NCI-H2029 (cell line): Measurements from ENCODE around the gene PDE11A.
A peak's percentile ranks its signal among the peaks of the same experiment; 100 is the strongest.

Source experiments
- DNase-seq: peaks from one replicate; lab custom pipeline; 2025; lab: John Stamatoyannopoulos, UW

The PDE11A gene

DNA sequence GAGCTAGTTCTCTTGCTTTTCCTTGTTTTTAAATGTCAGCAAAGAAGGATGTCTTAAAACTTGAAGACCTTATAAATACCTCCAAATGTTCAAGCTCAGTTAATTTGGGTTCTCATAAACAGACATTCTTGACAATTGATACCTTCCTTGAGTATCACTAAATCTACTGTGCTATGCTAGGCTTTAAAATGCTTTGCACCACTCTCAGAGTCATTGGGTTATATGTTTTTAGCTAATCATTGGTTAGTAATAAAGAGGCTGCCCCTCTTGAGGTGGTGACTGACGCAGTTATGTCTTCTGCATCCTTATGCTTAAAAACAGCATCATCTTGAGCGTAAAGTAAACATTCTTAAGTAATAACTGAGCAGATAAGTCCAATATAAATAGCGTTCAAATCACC lies 404.0 kb downstream of the PDE11A start:
- no peak for DNase-seq

DNA sequence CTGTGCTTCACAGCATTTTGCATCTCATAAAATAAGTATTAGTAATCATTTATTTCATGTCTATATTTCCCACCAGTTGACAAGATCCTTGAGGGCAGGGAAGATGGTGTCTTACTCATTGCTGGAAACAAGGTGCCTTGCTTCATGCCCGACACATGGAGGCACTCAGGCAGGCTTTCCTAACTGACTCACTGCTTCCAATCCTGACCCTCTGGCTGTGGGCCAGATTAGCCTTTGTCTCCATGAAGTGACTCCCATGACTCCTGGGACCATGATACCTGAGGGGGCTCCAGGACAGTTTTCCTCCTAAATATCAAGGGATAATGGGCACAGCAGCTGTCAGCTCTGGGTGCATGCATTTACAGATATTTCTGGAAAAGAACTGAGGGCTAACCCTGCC lies 405.0 kb downstream of the PDE11A start:
- peak; percentile 9 for DNase-seq

DNA sequence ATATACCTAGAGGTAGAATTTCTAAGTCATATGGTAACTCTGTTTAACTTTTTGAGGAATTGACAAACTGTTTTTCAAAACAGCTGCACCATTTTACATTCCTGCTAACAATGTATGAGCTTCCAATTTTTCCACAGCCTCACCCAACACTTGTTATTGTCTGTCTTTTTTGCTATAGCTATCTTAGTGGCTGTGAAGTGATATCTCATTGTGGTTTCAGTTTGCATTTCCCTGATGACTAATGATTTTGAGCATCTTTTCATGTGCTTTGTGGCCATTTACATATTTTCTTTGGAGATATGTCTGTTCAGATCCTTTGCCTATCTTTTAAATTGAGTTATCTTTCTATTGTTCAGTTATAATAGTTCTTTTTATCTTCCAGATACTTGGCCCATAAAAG lies 406.2 kb downstream of the PDE11A start:
- DNase-seq: no peak

- DNase-seq: no peak
Measured at GRCh38 chr2:177665948-177666347, 406.6 kb downstream of the PDE11A start.

DNA sequence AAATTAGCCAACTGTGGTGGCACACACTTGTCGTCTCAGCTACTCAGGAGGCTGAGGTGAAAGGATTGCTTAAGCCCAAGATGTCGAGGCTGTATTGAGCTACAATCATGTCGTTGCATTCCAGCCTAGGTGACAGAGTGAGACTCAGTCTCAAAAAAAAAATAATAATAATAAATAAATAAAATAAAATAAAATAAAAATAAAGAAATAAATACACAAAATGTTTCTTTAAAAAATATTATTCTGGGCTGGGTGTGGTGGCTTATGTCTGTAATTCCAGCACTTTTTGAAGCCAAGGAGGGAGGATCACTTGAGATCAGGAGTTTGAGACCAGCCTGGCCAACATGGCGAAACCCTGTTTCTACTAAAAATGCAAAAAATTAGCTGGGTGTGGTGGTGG lies 407.2 kb downstream of the PDE11A start:
- DNase-seq: no peak

GRCh38 chr2:177662895-177663294 lies 409.7 kb downstream of the PDE11A start:
- no peak for DNase-seq

DNA sequence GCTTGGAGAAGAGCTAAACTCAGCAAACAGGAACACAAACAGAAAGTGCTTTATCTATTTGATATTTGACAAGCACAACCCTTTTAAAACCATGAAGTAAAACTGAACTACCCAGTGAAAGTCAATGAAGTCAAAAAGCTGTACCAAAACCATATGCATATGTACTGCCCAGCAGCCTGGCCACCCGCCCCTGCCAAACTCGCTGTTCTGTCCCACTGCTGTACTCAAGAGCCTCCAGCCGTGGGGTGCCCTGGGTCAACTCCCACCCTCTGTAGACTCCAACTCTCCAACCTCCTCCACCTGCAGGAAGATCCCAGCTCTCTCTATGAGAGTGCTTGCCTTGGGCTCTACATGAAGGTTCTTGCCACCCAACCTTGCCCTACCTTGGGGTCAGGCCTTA lies 411.8 kb downstream of the PDE11A start:
- no peak for DNase-seq

DNA sequence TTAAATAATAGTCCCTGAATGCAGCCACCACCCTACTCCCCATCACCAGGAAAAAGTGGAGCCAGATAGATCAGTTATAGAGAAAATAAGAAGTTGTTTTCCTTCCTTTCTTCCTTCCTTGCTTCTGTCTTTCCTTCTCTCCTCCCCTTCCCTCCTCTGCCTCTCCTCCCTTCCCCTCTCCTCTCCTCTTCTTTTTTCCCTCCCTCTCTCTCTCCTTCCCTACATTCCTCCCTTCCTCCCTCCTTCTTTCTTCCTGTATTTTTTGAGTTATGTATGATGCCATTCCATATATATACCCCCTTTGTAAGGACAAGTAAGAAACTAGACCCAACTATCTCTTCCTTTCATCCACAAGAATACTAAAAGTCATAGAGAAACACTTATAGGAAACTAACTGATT lies 414.3 kb downstream of the PDE11A start:
- DNase-seq: no peak

GRCh38 chr2:177651833-177652232 lies 420.7 kb downstream of the PDE11A start:
- no peak for DNase-seq

- DNase-seq: no peak
Measured at GRCh38 chr2:177649568-177650518, 422.7 kb downstream of the PDE11A start.

- DNase-seq: no peak
Measured at GRCh38 chr2:177646791-177647190, 425.8 kb downstream of the PDE11A start.

- no peak for DNase-seq
Measured at GRCh38 chr2:177646241-177646640, 426.3 kb downstream of the PDE11A start.

DNA sequence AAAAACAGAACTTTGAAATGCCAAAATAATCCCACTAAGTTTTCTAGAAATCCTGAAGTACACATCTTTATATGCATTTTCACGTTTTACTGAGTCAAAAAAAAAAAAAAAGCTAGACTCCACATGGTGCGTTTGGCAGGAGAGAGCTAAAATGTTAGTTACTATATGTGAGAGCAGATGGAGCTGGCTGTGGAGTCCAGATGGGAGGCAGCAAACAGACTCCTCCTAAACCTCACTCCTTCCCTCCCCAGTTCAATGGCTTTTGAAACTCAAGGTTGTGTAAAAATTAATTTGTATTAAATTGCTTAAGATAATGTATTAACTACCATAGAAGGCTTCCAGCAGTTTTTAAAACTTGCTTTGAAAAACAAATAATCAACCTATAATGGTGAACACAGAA lies 431.2 kb downstream of the PDE11A start:
- no peak for DNase-seq

- DNase-seq: no peak
Measured at GRCh38 chr2:177640423-177640822, 432.2 kb downstream of the PDE11A start.

DNA sequence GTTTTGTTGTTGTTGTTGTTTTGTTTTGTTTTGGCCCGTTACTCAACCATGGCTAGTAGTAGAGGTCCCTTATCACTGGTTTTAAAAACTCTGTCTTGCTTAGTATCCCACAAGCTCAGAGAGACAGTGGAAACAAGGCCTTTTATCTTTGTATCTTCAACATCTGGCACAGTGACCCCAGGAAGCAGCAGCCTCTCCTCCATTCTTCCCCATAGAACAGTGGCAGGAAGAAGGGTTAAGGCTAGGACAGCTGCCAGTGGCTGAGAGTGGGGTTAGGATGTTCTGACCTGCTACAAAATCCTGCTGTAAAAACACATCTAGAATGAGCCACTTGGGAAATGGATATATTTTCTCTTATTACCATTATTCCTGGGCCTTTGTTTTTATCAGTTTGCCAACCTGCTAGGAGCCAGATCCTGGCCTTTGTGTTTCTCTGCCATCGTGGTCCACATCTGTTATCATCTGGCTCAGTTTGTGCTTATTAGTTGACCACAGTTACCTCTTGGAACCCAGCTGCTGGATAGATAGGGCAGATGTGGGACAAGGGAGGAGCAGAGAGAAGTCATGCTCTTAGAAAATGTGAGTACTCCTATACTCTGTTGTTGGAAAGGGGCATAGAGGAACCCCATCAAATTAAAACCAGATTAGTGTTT lies 433.2 kb downstream of the PDE11A start:
- no peak for DNase-seq

DNA sequence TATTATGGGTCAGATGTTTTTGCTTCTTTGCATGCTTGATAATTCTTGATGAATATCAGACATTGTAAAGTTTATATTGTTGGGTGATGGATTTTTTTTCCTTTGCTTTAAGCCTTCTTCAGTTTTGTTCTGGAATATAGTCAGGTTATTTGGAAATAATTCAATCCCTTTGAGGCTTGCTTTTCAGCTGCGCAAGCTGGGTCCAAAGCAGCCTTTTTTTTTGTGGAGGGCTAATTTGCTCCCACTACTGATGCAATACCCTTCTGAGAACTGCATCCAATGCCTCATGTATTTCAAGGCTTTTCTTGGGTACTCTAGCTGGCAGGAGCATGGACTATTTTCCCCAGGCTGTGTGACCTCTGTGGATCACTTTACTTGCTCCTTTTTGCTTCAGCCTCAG lies 434.1 kb downstream of the PDE11A start:
- DNase-seq: no peak

GRCh38 chr2:177636672-177637071 lies 435.9 kb downstream of the PDE11A start:
- DNase-seq: no peak

DNA sequence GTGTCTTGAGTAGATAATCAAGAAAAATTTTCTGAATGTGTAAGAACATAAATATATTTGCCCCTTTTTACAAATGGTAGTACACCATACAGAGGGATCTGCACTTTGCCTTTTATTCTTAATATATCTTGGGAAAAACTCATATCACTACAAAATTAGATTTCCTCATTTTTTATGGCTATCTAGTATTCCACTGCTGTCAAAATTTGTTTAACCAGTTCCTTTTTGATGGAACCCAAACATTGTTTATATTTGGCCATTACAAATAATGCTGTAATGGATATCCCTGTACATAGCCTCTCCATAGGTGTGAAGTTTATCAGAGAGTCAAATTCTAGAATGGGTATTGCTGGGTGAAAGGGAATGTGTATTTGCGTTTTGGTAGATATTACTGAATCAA lies 436.9 kb downstream of the PDE11A start:
- DNase-seq: no peak

GRCh38 chr2:177633910-177634294 lies 438.7 kb downstream of the PDE11A start:
- peak; percentile 6 for DNase-seq

DNA sequence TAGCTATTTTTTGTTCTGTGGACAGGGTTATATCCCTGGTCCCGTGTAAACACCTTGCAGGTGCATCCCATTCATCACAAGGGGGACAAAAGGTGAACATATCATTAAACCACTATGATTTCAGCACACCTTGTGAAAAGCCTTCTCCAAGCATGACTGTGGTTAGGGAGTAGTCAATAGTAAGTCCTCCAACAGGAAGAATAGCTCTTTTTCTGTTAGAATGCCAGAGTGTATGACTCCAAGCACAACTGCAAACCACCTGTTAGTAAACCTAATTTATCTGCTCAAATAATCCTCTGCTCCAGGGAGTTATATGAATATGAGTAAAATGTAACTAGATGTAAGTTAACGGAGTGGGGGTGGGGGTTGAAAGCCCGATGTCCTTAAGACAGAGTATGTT lies 439.5 kb downstream of the PDE11A start:
- peak; percentile 42 for DNase-seq

DNA sequence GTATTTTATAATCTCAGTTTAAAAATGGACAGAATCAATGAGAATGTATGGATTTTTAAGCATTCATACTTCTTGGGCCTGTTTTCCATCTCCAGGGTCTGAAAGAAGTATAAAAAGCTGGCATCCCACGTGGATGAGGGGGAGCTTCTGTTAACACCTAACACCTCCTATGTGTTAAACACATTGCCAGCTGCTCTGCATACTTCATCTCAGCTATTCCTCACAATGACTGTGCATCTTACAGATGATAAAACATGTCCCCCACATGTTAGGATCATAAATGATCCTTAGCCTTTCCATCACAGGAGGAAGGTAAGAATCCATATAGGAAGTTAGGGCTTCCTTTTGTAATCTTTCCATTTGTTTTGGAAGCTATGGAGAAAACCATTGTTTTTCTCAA lies 440.9 kb downstream of the PDE11A start:
- DNase-seq: no peak

DNA sequence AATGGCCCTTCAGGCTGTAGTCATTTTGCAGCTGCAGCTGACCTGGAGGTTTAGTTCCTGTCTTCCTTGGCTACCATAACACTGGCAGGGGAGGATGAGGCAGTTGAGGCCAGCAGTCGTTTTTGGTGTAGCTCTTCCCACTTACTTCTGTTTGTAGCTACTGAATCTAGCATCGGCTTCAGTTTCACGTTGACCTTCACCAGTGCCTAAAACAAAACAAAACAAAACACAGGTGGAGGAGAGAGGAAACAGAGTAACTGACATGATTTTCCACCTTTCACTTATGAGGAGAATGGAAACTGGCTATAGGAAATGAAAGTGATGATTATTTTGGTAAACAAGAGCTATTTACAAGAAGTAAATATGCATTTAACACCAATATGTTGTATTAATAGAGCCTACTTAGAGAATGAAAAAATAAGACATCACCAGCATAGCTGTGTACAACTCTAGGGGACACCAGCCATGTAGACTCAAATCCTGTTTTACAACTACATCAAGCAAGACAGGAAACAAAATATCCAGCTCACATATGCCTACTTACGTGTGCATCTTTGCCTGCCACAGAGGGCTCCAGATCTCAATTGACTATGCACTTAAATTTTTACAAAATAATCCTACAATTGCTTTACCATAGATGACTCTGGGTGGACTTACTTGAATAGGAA lies 443.1 kb downstream of the PDE11A start:
- no peak for DNase-seq

- DNase-seq: no peak
Measured at GRCh38 chr2:177628831-177629230, 443.7 kb downstream of the PDE11A start.
